DND-41 (cell line): ENCODE results near the gene RFLNA.

ENCODE experiments used
- EZH2 ChIP-seq: IDR thresholded peaks from 3 replicates; pipeline ENCODE4 v1.6.1; 2012; ENCODE audit warnings: borderline replicate concordance, low read depth, mild to moderate bottlenecking, moderate library complexity, low read length, inconsistent platforms; ENCODE audit not compliant: severe bottlenecking
- TF ChIP-seq, protein P1 (sequence below): IDR thresholded peaks from 2 replicates; pipeline ENCODE4 v1.5.1; 2012; ENCODE audit warnings: borderline replicate concordance, low read length, moderate library complexity, mild to moderate bottlenecking; ENCODE audit not compliant: poor library complexity, severe bottlenecking; ENCODE audit errors: extremely low read depth

DNA sequence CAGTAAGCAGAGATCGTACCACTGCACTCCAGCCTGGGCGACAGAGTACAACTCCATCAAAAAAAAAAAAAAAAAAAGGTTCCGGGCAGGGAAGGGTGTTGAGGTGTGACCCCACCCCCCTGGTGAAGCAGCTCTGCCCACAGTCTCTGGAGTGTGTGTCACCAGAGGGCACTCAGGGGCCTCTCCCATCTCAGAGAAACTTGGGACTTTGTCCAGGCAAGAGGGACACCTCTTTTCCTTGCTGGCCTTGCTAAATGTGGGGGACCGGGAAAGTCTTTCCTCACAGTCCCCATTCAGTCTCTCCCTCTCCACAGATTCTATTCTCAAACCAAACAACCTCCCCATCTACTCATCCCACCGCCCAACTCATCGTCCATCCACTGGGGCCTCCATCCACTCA lies 43.6 kb downstream of the RFLNA start:
- TF ChIP-seq, protein P1, sequence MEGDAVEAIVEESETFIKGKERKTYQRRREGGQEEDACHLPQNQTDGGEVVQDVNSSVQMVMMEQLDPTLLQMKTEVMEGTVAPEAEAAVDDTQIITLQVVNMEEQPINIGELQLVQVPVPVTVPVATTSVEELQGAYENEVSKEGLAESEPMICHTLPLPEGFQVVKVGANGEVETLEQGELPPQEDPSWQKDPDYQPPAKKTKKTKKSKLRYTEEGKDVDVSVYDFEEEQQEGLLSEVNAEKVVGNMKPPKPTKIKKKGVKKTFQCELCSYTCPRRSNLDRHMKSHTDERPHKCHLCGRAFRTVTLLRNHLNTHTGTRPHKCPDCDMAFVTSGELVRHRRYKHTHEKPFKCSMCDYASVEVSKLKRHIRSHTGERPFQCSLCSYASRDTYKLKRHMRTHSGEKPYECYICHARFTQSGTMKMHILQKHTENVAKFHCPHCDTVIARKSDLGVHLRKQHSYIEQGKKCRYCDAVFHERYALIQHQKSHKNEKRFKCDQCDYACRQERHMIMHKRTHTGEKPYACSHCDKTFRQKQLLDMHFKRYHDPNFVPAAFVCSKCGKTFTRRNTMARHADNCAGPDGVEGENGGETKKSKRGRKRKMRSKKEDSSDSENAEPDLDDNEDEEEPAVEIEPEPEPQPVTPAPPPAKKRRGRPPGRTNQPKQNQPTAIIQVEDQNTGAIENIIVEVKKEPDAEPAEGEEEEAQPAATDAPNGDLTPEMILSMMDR = no peak
- no peak for TF ChIP-seq EZH2
